ENCODE measurements around the gene ARL5A. TPM values are rescaled to one million over a fixed set of nuclear protein-coding genes. Genes with fewer than 3 reads are reported as not detected.
"Not testable (repeated sequence)": the region's sequence is repeated elsewhere in the genome, so short reads cannot be mapped to it uniquely, and the experiment has no call there.

Gene ARL5A
- total RNA-seq = 10 to 100 TPM; 40.4 to 62.3 (median 56.4) TPM
- 10 to 100 TPM in 1 of 2 donors, 1 to 10 TPM in 1; 8.3 to 12.3 TPM for polyA plus RNA-seq
- long read RNA-seq, donor 1, full-length matches to known transcripts = 120 of 124 reads
- long read RNA-seq, donor 1, partial matches to known transcripts = 0 of 124 reads
- long read RNA-seq, donor 1, other reads (novel, unspliced or antisense) = 4 of 124 reads
- long read RNA-seq, donor 2, full-length matches to known transcripts = 144 of 156 reads
- long read RNA-seq, donor 2, partial matches to known transcripts = 1 of 156 reads
- long read RNA-seq, donor 2, other reads (novel, unspliced or antisense) = 11 of 156 reads
- long read RNA-seq, donor 3, full-length matches to known transcripts = 62 of 80 reads
- long read RNA-seq, donor 3, partial matches to known transcripts = 1 of 80 reads
- long read RNA-seq, donor 3, other reads (novel, unspliced or antisense) = 17 of 80 reads

GRCh38 chr2:151828143-151828889 is at the start of gene ARL5A:
TSS of gene ARL5A (minus strand) at chr2:151828421. CDS start at chr2:151828176, 245 bp downstream.
- H3K9me3 ChIP-seq = no peaks in the 10 kb centered on the region
- H3K27me3 ChIP-seq = no peaks in the 10 kb centered on the region
- H3K4me3 ChIP-seq = peak within 1 kb of the TSS; percentile 73 to 95 (median 92)
- ATAC-seq (peak; percentile 97 to 99 (median 99)), DNase-seq (peak; percentile 93 to 97)
- 0 to 1% methylated on average over 64 of the region's 64 CpGs for WGBS, 2 donors
- H3K4me1 ChIP-seq = peaks cover 4 to 58% (median 46%) of the 10 kb centered on the region in 9 donors
- intact Hi-C loops (cut with DNase I) = loop anchor here in 6 of 10 donors (5.0 to 10.0 kb wide), 5 partner anchors 94 to 176 kb away; no protein-coding TSS in a partner anchor
- peak within 1 kb of the TSS; percentile 79 to 96 (median 90) for H3K27ac ChIP-seq
- TF ChIP-seq, protein P1, sequence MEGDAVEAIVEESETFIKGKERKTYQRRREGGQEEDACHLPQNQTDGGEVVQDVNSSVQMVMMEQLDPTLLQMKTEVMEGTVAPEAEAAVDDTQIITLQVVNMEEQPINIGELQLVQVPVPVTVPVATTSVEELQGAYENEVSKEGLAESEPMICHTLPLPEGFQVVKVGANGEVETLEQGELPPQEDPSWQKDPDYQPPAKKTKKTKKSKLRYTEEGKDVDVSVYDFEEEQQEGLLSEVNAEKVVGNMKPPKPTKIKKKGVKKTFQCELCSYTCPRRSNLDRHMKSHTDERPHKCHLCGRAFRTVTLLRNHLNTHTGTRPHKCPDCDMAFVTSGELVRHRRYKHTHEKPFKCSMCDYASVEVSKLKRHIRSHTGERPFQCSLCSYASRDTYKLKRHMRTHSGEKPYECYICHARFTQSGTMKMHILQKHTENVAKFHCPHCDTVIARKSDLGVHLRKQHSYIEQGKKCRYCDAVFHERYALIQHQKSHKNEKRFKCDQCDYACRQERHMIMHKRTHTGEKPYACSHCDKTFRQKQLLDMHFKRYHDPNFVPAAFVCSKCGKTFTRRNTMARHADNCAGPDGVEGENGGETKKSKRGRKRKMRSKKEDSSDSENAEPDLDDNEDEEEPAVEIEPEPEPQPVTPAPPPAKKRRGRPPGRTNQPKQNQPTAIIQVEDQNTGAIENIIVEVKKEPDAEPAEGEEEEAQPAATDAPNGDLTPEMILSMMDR (IDR thresholded peaks at IDR 0.05) = no peak
- H3K36me3 ChIP-seq = no peaks in the 10 kb centered on the region

DNA sequence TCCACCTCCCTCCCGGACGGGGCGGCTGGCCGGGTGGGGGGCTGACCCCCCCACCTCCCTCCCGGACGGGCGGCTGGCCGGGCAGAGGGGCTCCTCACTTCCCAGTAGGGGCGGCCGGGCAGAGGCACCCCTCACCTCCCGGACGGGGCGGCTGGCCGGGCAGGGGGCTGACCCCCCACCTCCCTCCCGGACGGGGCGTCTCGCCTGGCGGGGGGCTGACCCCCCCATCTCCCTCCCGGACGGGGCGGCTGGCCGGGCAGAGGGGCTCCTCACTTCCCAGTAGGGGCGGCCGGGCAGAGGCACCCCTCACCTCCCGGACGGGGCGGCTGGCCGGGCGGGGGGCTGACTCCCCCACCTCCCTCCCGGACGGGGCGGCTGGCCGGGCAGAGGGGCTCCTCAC is 47.4 kb upstream of the ARL5A start:
- DNase-seq; H3K27me3 ChIP-seq; H3K27ac ChIP-seq; H3K36me3 ChIP-seq; H3K9me3 ChIP-seq; H3K4me3 ChIP-seq; intact Hi-C loops (cut with DNase I); ATAC-seq: not testable (repeated sequence)
- peaks cover 0 to 15% (median 6%) of the 10 kb centered on the region in 9 donors for H3K4me1 ChIP-seq
- WGBS, 2 donors = 75 to 89% methylated on average over 4 to 23 of the region's 34 CpGs

GRCh38 chr2:151872463-151872862 is 44.2 kb upstream of the ARL5A start:
- DNase-seq = no peak
- ATAC-seq = no peak
- intact Hi-C loops (cut with DNase I) = no loop called here
- H3K27me3 ChIP-seq = no peaks in the 10 kb centered on the region
- TF ChIP-seq, protein P1 (IDR thresholded peaks at IDR 0.05) = no peak
- no peaks in the 10 kb centered on the region for H3K36me3 ChIP-seq
- H3K27ac ChIP-seq = no peak overlapping the region
- peaks cover 0 to 3% (median 0%) of the 10 kb centered on the region in 9 donors for H3K4me1 ChIP-seq
- H3K9me3 ChIP-seq = no peaks in the 10 kb centered on the region
- 75 to 78% methylated on average over 3 of the region's 3 CpGs for WGBS, 2 donors
- no peak overlapping the region for H3K4me3 ChIP-seq

- H3K27ac ChIP-seq = no peak overlapping the region
- ATAC-seq = no peak
- no peaks in the 10 kb centered on the region for H3K9me3 ChIP-seq
- no peaks in the 10 kb centered on the region for H3K36me3 ChIP-seq
- TF ChIP-seq, protein P1 (IDR thresholded peaks at IDR 0.05) = no peak
- 86% methylated on average over 5 of the region's 5 CpGs for WGBS, 2 donors
- H3K4me1 ChIP-seq = no peaks in the 10 kb centered on the region
- no peaks in the 10 kb centered on the region for H3K27me3 ChIP-seq
- no peak for DNase-seq
- H3K4me3 ChIP-seq = no peak overlapping the region
- intact Hi-C loops (cut with DNase I) = no loop called here
Observed at GRCh38 chr2:151869291-151869690, 41.1 kb upstream of the ARL5A start.
